Mucosa of descending colon (tissue), 3 donors: ENCODE data around the gene EMC6. TPM values are rescaled to one million over a fixed set of nuclear protein-coding genes. Genes with fewer than 3 reads are reported as not detected.

Experiments used
- ATAC-seq: fragments of 200-7000 bp; cut with Tn5 transposase; one replicate; pipeline ENCODE4 v1.9.1; 2020; ENCODE audit warnings: mild to moderate bottlenecking, moderate library complexity
- DNase-seq, 3 donors: peaks; one replicate each; pipeline ENCODE4 v3.0.0-alpha.2; 2020
- H3K36me3 ChIP-seq: fragments of 200-600 bp; one replicate; pipeline ENCODE4 v1.8.0; 2021; ENCODE audit warnings: low read depth, mild to moderate bottlenecking
- H3K4me1 ChIP-seq: fragments of 200-600 bp; one replicate; pipeline ENCODE4 v1.8.0; 2021; ENCODE audit warnings: low read depth, mild to moderate bottlenecking
- H3K4me3 ChIP-seq: fragments of 200-600 bp; one replicate; pipeline ENCODE4 v1.8.0; 2021; ENCODE audit warnings: mild to moderate bottlenecking
- H3K9me3 ChIP-seq: fragments of 200-600 bp; one replicate; pipeline ENCODE4 v1.8.0; 2021; ENCODE audit warnings: mild to moderate bottlenecking
- intact Hi-C, 2 donors: fragments of 100-400 bp; cut with DNase I in 1 of 2; cut with micrococcal nuclease in 1 of 2; formaldehyde crosslinking; loops; one replicate each; pipeline versions ENCODE4 v1.11.0 to v1.11.1; 2022; cut with DNase I, micrococcal nuclease
- total RNA-seq, 3 donors: library from RNA; stranded (reverse); fragmentation: NEBNext Ultra II Directional in 2 of 3; extraction: Animal tissue kit (Norgen Biotek cat#: 25700) in 2 of 3; gene quantifications; one replicate each; pipeline versions ENCODE4 v1.2.1 to v1.2.4, GENCODE V29; 2021 to 2023
- TF ChIP-seq, protein P1 (sequence below): fragments of 200-600 bp; IDR thresholded peaks from one replicate; pipeline ENCODE4 v1.8.0; 2022; ENCODE audit warnings: antibody characterized with exemption, mild to moderate bottlenecking
- donor health status: DM: no; HTN: no; CAD: no; lungs with moderate emphysema.
- donor health status: DM: no; HTN: no; CAD: no.
- donor health status: DM: no; HTN: yes; CAD: no.

Gene EMC6
- total RNA-seq, 3 donors from 2014 or later: 29.3 to 41.3 (median 32.8) TPM

DNA sequence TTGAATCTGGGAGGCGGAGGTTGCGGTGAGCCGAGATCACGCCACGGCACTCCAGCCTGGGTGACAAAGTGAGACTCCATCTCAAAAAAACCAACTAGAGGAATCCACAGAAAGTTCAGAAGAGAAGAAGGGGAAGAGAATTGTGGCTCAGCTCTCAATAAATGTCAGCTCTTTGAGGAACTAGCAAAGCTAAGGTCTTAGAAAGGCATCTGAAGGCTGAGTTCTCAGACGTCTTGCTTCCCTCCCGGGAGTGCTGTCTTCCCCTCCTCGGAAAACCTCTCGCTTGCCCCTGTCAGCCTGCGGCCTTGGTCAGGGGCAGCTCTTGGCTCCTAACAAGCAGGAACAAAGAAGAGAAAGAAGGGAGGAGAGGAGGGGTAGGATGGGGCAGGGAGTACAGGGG is 37.8 kb upstream of the EMC6 start:
- TF ChIP-seq, protein P1, sequence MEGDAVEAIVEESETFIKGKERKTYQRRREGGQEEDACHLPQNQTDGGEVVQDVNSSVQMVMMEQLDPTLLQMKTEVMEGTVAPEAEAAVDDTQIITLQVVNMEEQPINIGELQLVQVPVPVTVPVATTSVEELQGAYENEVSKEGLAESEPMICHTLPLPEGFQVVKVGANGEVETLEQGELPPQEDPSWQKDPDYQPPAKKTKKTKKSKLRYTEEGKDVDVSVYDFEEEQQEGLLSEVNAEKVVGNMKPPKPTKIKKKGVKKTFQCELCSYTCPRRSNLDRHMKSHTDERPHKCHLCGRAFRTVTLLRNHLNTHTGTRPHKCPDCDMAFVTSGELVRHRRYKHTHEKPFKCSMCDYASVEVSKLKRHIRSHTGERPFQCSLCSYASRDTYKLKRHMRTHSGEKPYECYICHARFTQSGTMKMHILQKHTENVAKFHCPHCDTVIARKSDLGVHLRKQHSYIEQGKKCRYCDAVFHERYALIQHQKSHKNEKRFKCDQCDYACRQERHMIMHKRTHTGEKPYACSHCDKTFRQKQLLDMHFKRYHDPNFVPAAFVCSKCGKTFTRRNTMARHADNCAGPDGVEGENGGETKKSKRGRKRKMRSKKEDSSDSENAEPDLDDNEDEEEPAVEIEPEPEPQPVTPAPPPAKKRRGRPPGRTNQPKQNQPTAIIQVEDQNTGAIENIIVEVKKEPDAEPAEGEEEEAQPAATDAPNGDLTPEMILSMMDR: no peak
- intact Hi-C loops: no loop called here
- Histone ChIP-seq H3K4me1 (peaks cover 9% of the 10 kb centered on the region), H3K36me3 (peaks cover 6% of the 10 kb centered on the region), H3K9me3 (no peaks in the 10 kb centered on the region), H3K4me3 (no peak overlapping the region)
- DNase-seq (no peak), ATAC-seq (no peak)

DNA sequence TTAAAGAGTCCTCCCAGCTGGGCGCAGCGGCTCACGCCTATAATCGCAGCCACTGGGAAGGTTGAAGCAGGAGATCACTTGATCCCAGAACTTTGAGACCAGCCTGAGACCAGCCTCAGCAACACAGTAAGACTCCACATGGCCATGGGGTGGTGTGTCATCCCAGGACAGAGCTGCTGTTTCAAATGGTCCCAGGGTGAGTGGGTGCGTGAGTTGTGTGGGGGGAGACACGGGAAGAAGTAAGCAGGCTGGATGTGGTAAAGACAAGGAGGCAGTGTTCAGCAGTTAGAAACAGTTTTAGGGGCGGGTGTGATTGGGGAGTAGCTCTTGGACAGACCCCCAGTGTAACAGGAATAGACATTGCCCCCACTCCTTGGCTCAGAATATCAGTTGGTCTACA is 36.3 kb upstream of the EMC6 start:
- intact Hi-C loops: no loop called here
- Histone ChIP-seq H3K4me3 (no peak overlapping the region), H3K4me1 (peaks cover 9% of the 10 kb centered on the region), H3K9me3 (no peaks in the 10 kb centered on the region), H3K36me3 (peaks cover 6% of the 10 kb centered on the region)
- TF ChIP-seq, protein P1: no peak
- DNase-seq (no peak), ATAC-seq (no peak)

DNA sequence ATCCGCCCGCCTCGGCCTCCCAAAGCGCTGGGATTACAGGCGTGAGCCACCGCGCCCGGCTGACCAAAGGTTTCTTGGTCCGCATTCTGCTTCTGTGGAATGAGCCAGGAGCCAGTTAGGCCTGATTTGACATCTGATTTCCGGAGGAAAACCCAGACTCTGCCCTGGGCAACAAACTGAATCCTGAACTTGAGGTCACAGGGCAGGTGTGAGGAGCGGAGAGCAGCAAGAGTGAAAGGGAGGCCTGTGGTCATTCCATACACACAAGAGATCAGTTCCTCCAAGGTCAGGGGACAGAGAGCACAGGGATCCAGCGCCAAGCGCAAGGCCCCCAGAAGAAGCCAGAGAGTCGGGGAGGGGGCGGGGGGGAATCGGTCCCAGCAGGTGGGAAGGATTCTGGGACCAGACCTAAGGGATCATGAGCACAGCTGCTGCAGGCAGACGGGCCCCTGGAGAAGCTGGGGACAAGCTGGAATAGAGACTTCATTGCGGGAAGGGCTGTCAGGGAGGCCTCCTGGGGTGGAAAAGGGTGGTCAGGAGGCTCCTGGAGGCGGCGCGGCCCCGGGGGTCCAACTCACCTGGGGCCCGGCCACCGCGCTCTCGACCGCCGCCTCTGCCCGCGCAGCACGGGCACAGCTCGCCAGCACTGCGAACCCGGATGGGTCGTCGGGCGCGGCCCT is 33.0 kb upstream of the EMC6 start:
- TF ChIP-seq, protein P1: no peak
- DNase-seq (peak in 2 of 3 donors; percentile 57 to 73), ATAC-seq (peak; percentile 51)
- Histone ChIP-seq H3K9me3 (no peaks in the 10 kb centered on the region), H3K4me3 (peak overlapping the region; percentile 72), H3K4me1 (peaks cover 9% of the 10 kb centered on the region), H3K36me3 (no peaks in the 10 kb centered on the region)
- intact Hi-C loops: no loop called here

DNA sequence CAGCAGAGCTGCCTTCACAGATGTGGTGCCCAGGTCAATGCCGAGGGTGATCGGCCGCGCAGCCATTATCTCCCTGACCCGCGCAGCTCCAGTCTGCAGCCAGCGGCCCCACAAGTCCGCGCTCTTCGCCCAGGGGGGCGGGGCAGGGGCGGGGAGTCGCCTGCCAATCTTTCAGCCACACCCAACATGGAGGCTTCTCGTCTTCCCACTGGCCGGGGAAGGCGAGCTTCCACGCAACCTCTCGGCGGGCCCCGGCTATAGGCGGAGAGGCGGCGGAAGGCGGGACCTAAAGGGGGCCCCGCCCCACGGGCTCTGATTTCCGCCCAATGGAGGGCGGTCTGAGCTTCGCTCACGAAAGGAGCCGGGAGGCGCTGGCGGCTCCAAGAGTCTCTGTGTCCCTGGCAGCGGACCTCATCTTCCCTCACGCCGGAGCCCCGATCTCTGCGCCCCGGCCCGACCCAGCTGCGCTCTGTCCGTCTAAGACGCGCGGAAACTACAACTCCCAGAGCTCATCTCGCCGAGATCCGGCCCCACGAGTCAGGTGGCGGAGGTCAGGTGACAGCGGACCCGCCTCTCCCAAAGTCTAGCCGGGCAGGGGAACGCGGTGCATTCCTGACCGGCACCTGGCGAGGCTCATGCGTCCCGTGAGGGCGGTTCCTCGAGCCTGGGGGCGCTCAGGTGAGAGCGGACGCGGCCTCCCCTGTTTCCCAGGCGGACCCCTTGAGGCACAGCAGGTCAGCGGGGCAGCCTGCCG is 32.3 kb upstream of the EMC6 start, which contains the start of the genes CTNS and SHPK:
TSS of gene CTNS (plus strand) at position 607 of the 754 bp plus-strand sequence. CDS start 3,447 bp downstream, outside the sequence.
TSS of gene SHPK (minus strand) at position 97 of the 754 bp plus-strand sequence. CDS start at position 66, 31 bp downstream.
- peaks cover 9% of the 10 kb centered on the region for H3K4me1 ChIP-seq
- no peaks in the 10 kb centered on the region for H3K36me3 ChIP-seq
- DNase-seq (peak; percentile 97 to 98 (median 97)), ATAC-seq (peak; percentile 96)
- TF ChIP-seq, protein P1: no peak
- H3K4me3 ChIP-seq: peak within 1 kb of the TSS; percentile 72
- no peaks in the 10 kb centered on the region for H3K9me3 ChIP-seq
- intact Hi-C loops: no loop called here

DNA sequence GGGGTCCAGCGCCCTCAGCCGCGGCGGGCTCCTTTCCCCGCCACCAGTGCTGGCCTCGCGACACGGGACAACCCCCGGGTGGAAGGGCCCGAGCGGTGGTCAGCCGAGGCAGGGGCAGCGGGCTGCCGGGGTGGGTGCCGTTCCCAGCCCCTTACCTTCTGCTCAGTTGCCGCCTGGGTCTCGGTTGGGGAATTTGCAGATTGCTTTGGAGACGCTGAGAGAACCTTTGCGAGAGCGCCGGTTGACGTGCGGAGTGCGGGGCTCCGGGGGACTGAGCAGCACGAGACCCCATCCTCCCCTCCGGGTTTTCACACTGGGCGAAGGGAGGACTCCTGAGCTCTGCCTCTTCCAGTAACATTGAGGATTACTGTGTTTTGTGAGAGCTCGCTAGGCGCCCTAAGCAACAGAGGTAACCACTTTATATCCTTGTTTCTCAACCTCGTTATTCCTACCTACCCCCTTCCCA is 31.7 kb upstream of the EMC6 start:
- Histone ChIP-seq H3K4me3 (peak overlapping the region; percentile 72), H3K4me1 (peaks cover 9% of the 10 kb centered on the region), H3K9me3 (no peaks in the 10 kb centered on the region), H3K36me3 (no peaks in the 10 kb centered on the region)
- intact Hi-C loops: no loop called here
- ATAC-seq: no peak
- DNase-seq: no peak
- TF ChIP-seq, protein P1: no peak
